ENCODE results near the gene EMX1. TPM values are rescaled to one million over a fixed set of nuclear protein-coding genes. Genes with fewer than 3 reads are reported as not detected.

EMX1 gene
- total RNA-seq, 1 experiment from 2014 or later, result 0.72 TPM

GRCh38 chr2:72937356-72937669, 20.0 kb downstream of the EMX1 start:
- Histone ChIP-seq H3K14ac (ENCODE audit: insufficient read depth, low read length) (no peak overlapping the region; the same call in 1 of the 2 replicates), H2BK12ac (ENCODE audit: insufficient read length, low read depth, low read length) (no peak overlapping the region), H3K9me3 (ENCODE audit: control insufficient read depth, low read depth, low read length) (no peaks in the 10 kb centered on the region), H2BK20ac (ENCODE audit: low read depth, low read length, poor library complexity, severe bottlenecking) (no peak overlapping the region), H3K9ac (ENCODE audit: extremely low read depth, insufficient read length, low read length) (no peak overlapping the region), H4K5ac (ENCODE audit: insufficient read length, low read depth, low read length) (no peak overlapping the region), H2BK5ac (ENCODE audit: insufficient read length, low read length) (no peak overlapping the region), H3K27me3 (ENCODE audit: insufficient read depth, low read length) (no peaks in the 10 kb centered on the region; the same call in 1 of the 2 replicates), H2AFZ (ENCODE audit: low read length) (no peak overlapping the region), H3K4me2 (ENCODE audit: insufficient read depth, insufficient read length, low read length) (no peak overlapping the region), H3K23ac (ENCODE audit: insufficient read length, low read depth, low read length) (no peak overlapping the region), H3K56ac (ENCODE audit: insufficient read length, low read depth, low read length) (no peak overlapping the region), H4K8ac (replicated peaks; ENCODE audit: insufficient read length, low read depth, low read length) (no peak overlapping the region), H3T11ph (ENCODE audit: low read length) (no peak overlapping the region), H3K18ac (ENCODE audit: insufficient read length, low read depth, low read length) (no peak overlapping the region), H2BK15ac (ENCODE audit: low read depth, low read length) (no peak overlapping the region), H2AK5ac (ENCODE audit: insufficient read length, low read length) (no peak overlapping the region), H3K4me1 (ENCODE audit: insufficient read depth, low read length) (peaks cover 3% of the 10 kb centered on the region; the same call in 1 of the 2 replicates), H3K23me2 (ENCODE audit: insufficient read length, low read depth, low read length, poor library complexity, severe bottlenecking) (peaks cover under 1% of the 10 kb centered on the region), H4K91ac (ENCODE audit: insufficient read length, low read depth, low read length) (no peak overlapping the region), H3K4ac (ENCODE audit: low read depth, low read length) (no peak overlapping the region), H4K20me1 (ENCODE audit: control insufficient read depth, insufficient read depth, insufficient read length) (no peaks in the 10 kb centered on the region), H3K79me2 (ENCODE audit: insufficient read depth, low read length) (no peaks in the 10 kb centered on the region), H2BK120ac (ENCODE audit: low read depth, low read length, poor library complexity, severe bottlenecking) (no peak overlapping the region), H3K27ac (ENCODE audit: insufficient read length, low read depth, low read length) (no peak overlapping the region), H3K79me1 (ENCODE audit: insufficient read depth, low read depth, low read length, poor library complexity, severe bottlenecking) (no peaks in the 10 kb centered on the region)
- Mint-ChIP-seq H3K27ac (no peak overlapping the region), H3K9me3 (no peaks in the 10 kb centered on the region), H3K4me3 (no peak overlapping the region), H3K27me3 (ENCODE audit: low read depth) (peaks cover 42% of the 10 kb centered on the region), H3K36me3 (ENCODE audit: insufficient read depth in 1 of 3, low read depth in 3 of 3) (peaks cover 5 to 7% (median 6%) of the 10 kb centered on the region in 3 experiments; a peak in 6 of 7 replicates), H3K4me1 (peaks cover 41 to 61% of the 10 kb centered on the region in 2 experiments)
- TF ChIP-seq, protein P1, sequence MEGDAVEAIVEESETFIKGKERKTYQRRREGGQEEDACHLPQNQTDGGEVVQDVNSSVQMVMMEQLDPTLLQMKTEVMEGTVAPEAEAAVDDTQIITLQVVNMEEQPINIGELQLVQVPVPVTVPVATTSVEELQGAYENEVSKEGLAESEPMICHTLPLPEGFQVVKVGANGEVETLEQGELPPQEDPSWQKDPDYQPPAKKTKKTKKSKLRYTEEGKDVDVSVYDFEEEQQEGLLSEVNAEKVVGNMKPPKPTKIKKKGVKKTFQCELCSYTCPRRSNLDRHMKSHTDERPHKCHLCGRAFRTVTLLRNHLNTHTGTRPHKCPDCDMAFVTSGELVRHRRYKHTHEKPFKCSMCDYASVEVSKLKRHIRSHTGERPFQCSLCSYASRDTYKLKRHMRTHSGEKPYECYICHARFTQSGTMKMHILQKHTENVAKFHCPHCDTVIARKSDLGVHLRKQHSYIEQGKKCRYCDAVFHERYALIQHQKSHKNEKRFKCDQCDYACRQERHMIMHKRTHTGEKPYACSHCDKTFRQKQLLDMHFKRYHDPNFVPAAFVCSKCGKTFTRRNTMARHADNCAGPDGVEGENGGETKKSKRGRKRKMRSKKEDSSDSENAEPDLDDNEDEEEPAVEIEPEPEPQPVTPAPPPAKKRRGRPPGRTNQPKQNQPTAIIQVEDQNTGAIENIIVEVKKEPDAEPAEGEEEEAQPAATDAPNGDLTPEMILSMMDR (conservative IDR thresholded peaks at IDR 0.05), result no peak
- no peak for DNase-seq
- no CpG with 5 or more reads among the region's 15 CpGs for WGBS (ENCODE audit: extremely low coverage, insufficient read length, low lambda C conversion rate)
